Lung microvascular endothelial cell (primary cell): Measurements from ENCODE around the gene GDF10. TPM values are rescaled to one million over a fixed set of nuclear protein-coding genes. Genes with fewer than 3 reads are reported as not detected.
A peak's percentile ranks its signal among the peaks of the same experiment; 100 is the strongest.

Source experiments
- DNase-seq, 2 donors: peaks; one replicate each; pipeline versions ENCODE4 v3.0.0 to v3.0.0-alpha.2; 2010; ENCODE audit warnings: low read depth in 2 of 2
- total RNA-seq: library from RNA; depleted of rRNA; stranded (reverse); fragments of >200 nt; gene quantifications from 2 replicates; pipeline ENCODE4 v1.2.1, GENCODE V29; 2014

The GDF10 gene
- total RNA-seq, 1 donor from 2014 or later, result under 0.01 TPM

GRCh38 chr10:47332946-47333345 lies 32.9 kb downstream of the GDF10 start:
- no peak for DNase-seq

DNA sequence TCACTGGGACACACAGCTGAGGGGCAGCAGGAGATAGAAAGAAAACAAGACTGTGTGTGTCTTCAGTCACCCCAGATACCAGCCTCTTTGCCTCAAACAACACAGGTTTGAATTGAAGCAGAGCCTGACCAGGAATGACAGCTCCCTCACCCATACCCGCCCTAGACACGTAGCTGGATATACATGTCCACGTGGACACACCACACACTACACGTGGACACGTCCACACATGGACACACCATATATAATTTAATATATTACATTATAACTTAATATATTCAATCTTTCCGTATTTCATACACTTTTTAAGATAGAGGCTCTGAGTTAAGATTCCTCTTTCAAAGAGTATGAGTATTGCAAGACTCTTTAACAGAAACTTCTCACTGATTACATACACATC lies 33.5 kb downstream of the GDF10 start:
- no peak for DNase-seq

GRCh38 chr10:47334466-47335295 lies 34.7 kb downstream of the GDF10 start:
- no peak for DNase-seq

DNA sequence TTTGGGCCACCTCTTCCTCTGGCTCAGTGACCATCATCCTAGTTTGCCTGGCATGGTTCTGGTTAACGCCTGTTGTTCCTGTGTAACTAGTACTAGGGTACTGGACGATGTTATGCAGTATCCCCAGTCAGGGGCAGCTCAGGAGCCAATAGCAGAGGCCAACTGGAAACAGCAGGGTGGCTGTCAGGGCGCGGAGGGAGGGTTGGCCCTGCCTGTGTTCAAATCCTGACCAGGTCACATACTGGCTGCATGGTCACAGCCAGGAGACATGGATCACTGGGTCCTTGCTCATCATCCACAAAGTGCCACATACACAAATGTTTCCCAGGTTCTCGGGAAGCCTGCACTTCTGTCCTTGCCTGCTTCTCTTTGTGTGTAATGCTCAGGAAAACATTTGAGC lies 35.9 kb downstream of the GDF10 start:
- no peak for DNase-seq

GRCh38 chr10:47336387-47337134 lies 36.6 kb downstream of the GDF10 start:
- peak in 1 of 2 donors; percentile 40 for DNase-seq

DNA sequence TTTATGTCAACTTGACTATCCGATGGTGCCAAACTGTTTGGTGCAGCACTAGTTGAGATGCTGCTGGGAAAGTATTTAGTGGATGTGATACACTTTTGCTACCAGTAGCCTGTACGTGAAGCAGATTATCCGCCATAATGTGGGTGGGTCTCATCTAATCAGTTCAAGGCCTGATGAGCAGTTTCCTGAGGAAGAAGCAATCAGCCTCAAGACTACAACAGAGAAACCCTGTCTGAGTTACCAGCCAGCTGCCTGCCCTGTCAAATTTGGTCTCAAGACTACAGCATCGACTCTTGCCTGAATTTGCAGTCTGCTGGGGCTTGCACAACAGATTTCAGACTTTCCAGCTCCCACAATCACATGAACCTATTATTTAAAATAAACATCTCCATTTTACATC lies 37.3 kb downstream of the GDF10 start:
- DNase-seq, result no peak

GRCh38 chr10:47339186-47339735 lies 39.3 kb downstream of the GDF10 start:
- no peak for DNase-seq

DNA sequence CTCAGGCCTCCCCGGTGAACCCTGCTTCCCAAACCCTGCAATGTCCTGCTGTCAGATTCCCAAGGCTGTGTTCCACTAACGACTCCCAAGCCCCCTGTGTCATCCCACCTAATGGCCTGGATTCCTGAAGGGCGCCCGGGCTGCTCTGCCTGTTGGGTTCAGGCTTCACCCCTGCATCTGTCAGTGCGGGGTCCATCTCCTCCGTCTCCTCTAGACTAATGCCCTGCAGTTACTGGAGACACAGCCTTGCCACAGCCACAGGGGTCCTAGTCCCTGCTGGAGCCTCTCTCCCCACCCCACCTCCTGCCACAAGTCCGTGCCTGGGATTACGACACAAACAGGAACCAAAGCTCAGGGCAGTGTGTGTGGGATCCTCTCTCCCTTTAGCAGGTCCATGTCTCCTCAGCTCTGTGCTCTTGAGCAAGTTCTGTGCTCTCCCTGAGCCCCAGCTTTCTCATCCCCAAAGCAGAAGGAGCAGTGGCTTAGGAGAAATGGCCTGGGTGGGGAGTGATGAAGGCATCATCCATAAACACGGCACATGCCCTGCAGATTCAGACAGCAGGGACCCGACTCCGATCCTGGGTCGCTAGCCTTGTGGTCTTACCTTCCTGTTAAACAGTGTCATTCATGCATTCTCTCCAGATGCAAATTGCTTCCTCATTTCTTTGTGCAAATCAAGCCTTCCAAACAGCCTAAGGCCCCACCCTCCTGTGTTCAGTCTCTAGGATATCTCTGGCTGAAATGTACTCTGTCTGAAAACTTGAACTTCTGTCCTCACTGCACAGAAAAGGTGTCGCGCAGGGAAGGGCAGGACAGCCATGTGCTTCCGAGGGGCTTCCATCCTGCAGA lies 40.0 kb downstream of the GDF10 start:
- DNase-seq, result no peak

DNA sequence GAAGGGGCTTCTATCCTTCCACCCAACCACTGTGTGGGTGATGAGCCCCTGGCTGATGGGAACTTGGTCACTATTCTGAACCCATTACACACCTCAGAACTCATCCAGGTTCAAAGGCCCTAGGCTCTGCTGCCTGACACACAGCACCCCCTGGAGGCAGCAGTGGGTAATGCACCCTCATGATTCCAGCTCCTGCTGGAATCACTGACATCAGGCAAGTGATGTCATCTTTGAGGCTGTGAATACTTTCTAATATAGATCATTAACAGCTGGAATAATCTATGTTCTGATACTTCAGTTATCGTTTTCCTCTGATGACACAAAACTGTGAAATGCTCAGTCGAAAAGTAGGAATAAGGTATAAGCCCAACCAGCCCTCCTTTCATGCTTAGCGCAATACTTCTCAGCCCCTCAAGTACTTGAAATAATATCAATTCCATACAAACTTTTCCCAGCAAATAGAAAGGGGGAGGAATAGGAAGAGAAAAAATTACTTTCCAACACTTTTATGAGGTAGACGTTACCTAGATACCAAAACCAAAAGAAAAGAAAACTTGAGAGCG lies 40.7 kb downstream of the GDF10 start:
- DNase-seq, result peak; percentile 65 to 78

DNA sequence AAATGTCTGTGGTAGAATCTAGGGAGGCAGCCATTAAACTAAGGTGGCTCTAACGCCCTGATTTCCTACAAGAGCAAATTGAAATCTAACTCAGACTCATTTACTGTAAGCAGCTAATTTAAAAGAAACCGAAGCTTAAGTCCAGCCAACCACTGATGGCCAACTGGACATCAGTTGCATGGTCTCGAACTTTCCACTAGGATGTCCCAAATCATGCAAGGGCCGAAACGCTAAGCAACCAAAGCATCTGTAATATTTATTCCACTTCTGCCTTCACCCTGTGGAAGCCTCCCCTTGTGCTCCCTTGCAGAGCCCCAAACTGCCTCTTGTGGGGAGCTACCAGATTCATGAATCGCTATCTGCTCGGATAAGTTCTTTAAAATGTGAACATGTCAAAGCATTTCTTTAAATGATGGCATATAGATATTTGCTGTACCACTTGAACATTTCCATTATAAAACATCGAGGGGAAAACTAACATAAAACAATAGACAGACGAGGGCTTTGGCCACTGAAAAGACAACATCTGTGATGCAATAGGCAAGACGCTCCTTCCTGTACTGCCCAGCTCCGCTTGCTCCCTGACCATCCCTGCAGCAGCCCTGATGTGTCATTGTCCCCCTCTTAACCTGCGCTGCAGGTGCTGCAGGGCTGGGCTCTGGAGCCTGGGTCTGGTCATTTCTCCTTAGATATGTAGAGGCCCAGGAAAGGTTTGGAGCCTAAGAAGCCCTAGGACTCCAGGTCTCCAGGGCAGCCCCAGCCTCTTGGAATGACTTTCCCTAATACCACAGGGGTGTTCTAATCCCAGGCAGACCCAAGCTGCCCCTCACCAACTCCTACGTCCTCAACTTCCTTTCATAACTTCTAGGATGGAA lies 45.2 kb downstream of the GDF10 start:
- DNase-seq, result no peak

GRCh38 chr10:47346581-47347302 lies 46.7 kb downstream of the GDF10 start:
- no peak for DNase-seq

- DNase-seq, result no peak
Measured at GRCh38 chr10:47347303-47347675, 47.3 kb downstream of the GDF10 start.

DNA sequence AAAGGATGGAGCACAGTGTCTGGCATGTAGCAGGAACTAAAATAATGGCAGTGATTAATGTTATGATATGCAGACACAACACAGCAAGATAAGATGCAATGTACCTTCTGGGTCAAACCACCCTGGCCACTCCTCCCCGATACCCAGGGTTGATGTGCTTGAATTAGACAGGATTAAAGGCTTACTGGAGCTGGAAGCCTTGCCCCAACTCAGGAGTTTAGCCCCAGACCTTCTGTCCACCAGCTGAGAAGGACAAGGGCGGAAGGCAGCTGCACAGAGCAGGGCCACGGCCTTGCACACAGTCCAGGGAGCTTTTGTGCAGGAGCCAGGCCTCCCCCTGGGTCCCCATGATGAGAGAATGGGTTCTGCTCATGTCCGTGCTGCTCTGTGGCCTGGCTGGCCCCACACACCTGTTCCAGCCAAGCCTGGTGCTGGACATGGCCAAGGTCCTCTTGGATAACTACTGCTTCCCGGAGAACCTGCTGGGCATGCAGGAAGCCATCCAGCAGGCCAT lies 48.2 kb downstream of the GDF10 start, which contains the start of gene RBP3:
TSS of gene RBP3 (plus strand) at position 226 of the 514 bp plus-strand sequence. CDS start at position 348, 122 bp downstream.
- no peak for DNase-seq

DNA sequence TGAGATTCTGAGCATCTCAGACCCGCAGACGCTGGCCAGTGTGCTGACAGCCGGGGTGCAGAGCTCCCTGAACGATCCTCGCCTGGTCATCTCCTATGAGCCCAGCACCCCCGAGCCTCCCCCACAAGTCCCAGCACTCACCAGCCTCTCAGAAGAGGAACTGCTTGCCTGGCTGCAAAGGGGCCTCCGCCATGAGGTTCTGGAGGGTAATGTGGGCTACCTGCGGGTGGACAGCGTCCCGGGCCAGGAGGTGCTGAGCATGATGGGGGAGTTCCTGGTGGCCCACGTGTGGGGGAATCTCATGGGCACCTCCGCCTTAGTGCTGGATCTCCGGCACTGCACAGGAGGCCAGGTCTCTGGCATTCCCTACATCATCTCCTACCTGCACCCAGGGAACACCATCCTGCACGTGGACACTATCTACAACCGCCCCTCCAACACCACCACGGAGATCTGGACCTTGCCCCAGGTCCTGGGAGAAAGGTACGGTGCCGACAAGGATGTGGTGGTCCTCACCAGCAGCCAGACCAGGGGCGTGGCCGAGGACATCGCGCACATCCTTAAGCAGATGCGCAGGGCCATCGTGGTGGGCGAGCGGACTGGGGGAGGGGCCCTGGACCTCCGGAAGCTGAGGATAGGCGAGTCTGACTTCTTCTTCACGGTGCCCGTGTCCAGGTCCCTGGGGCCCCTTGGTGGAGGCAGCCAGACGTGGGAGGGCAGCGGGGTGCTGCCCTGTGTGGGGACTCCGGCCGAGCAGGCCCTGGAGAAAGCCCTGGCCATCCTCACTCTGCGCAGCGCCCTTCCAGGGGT lies 48.9 kb downstream of the GDF10 start:
- DNase-seq, result no peak

GRCh38 chr10:47349516-47349915 lies 49.5 kb downstream of the GDF10 start:
- no peak for DNase-seq

DNA sequence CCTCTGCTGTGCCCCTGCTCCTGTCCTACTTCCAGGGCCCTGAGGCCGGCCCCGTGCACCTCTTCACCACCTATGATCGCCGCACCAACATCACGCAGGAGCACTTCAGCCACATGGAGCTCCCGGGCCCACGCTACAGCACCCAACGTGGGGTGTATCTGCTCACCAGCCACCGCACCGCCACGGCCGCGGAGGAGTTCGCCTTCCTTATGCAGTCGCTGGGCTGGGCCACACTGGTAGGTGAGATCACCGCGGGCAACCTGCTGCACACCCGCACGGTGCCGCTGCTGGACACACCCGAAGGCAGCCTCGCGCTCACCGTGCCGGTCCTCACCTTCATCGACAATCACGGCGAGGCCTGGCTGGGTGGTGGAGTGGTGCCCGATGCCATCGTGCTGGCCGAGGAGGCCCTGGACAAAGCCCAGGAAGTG lies 50.0 kb downstream of the GDF10 start:
- DNase-seq, result no peak

DNA sequence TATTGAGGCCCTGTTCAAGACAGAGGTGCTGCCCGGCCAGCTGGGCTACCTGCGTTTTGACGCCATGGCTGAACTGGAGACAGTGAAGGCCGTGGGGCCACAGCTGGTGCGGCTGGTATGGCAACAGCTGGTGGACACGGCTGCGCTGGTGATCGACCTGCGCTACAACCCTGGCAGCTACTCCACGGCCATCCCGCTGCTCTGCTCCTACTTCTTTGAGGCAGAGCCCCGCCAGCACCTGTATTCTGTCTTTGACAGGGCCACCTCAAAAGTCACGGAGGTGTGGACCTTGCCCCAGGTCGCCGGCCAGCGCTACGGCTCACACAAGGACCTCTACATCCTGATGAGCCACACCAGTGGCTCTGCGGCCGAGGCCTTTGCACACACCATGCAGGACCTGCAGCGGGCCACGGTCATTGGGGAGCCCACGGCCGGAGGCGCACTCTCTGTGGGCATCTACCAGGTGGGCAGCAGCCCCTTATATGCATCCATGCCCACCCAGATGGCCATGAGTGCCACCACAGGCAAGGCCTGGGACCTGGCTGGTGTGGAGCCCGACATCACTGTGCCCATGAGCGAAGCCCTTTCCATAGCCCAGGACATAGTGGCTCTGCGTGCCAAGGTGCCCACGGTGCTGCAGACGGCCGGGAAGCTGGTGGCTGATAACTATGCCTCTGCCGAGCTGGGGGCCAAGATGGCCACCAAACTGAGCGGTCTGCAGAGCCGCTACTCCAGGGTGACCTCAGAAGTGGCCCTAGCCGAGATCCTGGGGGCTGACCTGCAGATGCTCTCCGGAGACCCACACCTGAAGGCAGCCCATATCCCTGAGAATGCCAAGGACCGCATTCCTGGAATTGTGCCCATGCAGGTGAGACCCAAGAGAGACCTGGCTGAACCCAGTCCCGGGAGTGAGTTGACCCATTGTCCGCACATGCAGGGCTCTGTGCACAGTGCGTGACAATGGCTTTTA lies 51.0 kb downstream of the GDF10 start:
- no peak for DNase-seq
